H9 (cell line): ENCODE measurements around the gene TSC22D3. TPM values are rescaled to one million over a fixed set of nuclear protein-coding genes. Genes with fewer than 3 reads are reported as not detected.

ENCODE experiments used
- DNase-seq: peaks from one replicate; pipeline ENCODE4 v3.0.0-alpha.2; 2017
- H2AFZ ChIP-seq: one replicate; pipeline ENCODE4 v1.6.1; 2013; ENCODE audit warnings: mild to moderate bottlenecking, low read length, control low read depth, moderate library complexity
- H2AK5ac ChIP-seq: 2 replicates; pipeline ENCODE4 v1.6.1; 2013; ENCODE audit warnings: low read length, control low read depth, mixed read lengths; ENCODE audit not compliant: insufficient read length
- H2BK120ac ChIP-seq: one replicate; pipeline ENCODE4 v1.6.1; 2013; ENCODE audit warnings: low read depth, mild to moderate bottlenecking, low read length, control low read depth, inconsistent platforms; ENCODE audit not compliant: poor library complexity, severe bottlenecking
- H2BK12ac ChIP-seq: 2 replicates; pipeline ENCODE4 v1.6.1; 2013; ENCODE audit warnings: low read length, control low read depth, mixed read lengths, low read depth; ENCODE audit not compliant: insufficient read length
- H2BK15ac ChIP-seq: 2 replicates; pipeline ENCODE4 v1.6.1; 2013; ENCODE audit warnings: low read depth, low read length, control low read depth
- H2BK20ac ChIP-seq: one replicate; pipeline ENCODE4 v1.6.1; 2013; ENCODE audit warnings: low read depth, mild to moderate bottlenecking, low read length, control low read depth, inconsistent platforms; ENCODE audit not compliant: poor library complexity, severe bottlenecking
- H2BK5ac ChIP-seq: 2 replicates; pipeline ENCODE4 v1.6.1; 2013; ENCODE audit warnings: low read length, control low read depth, mixed read lengths; ENCODE audit not compliant: insufficient read length
- H3K14ac ChIP-seq: 2 replicates; pipeline ENCODE4 v1.6.1; 2013; ENCODE audit warnings: low read length, control low read depth; ENCODE audit not compliant: insufficient read depth
- H3K18ac ChIP-seq: 2 replicates; pipeline ENCODE4 v1.6.1; 2013; ENCODE audit warnings: low read depth, mild to moderate bottlenecking, mixed read lengths, low read length, control low read depth; ENCODE audit not compliant: insufficient read length
- H3K23ac ChIP-seq: 2 replicates; pipeline ENCODE4 v1.6.1; 2013; ENCODE audit warnings: low read length, control low read depth, mixed read lengths, low read depth; ENCODE audit not compliant: insufficient read length
- H3K23me2 ChIP-seq: 2 replicates; pipeline ENCODE4 v1.6.1; 2013; ENCODE audit warnings: low read depth, mild to moderate bottlenecking, mixed read lengths, low read length, control low read depth; ENCODE audit not compliant: insufficient read length, poor library complexity, severe bottlenecking
- H3K27ac ChIP-seq: 2 replicates; pipeline ENCODE4 v1.5.1; 2013; ENCODE audit warnings: low read length, control low read depth, mixed read lengths, low read depth; ENCODE audit not compliant: insufficient read length
- H3K27me3 ChIP-seq: 2 replicates; pipeline ENCODE4 v1.6.1; 2013; ENCODE audit warnings: low read length, control low read depth, inconsistent platforms; ENCODE audit not compliant: insufficient read depth
- H3K4ac ChIP-seq: 2 replicates; pipeline ENCODE4 v1.6.1; 2013; ENCODE audit warnings: low read depth, mild to moderate bottlenecking, control low read depth, inconsistent platforms, low read length, moderate library complexity
- H3K4me1 ChIP-seq: 2 replicates; pipeline ENCODE4 v1.6.1; 2013; ENCODE audit warnings: low read length, control low read depth, inconsistent platforms; ENCODE audit not compliant: insufficient read depth
- H3K4me2 ChIP-seq: 2 replicates; pipeline ENCODE4 v1.6.1; 2013; ENCODE audit warnings: low read length, control low read depth, mixed read lengths; ENCODE audit not compliant: insufficient read length, insufficient read depth
- H3K56ac ChIP-seq: 2 replicates; pipeline ENCODE4 v1.6.1; 2013; ENCODE audit warnings: low read depth, mild to moderate bottlenecking, mixed read lengths, low read length, control low read depth; ENCODE audit not compliant: insufficient read length
- H3K79me1 ChIP-seq: 2 replicates; pipeline ENCODE4 v1.6.1; 2013; ENCODE audit warnings: low read depth, mild to moderate bottlenecking, moderate library complexity, low read length, control low read depth, inconsistent platforms; ENCODE audit not compliant: insufficient read depth, poor library complexity, severe bottlenecking
- H3K79me2 ChIP-seq: 2 replicates; pipeline ENCODE4 v1.6.1; 2013; ENCODE audit warnings: low read length, control low read depth, inconsistent platforms; ENCODE audit not compliant: insufficient read depth
- H3K9ac ChIP-seq: 2 replicates; pipeline ENCODE4 v1.6.1; 2013; ENCODE audit warnings: low read length, control low read depth, mixed read lengths; ENCODE audit not compliant: insufficient read length; ENCODE audit errors: extremely low read depth
- H3K9me3 ChIP-seq: one replicate; pipeline ENCODE4 v1.6.1; 2013; ENCODE audit warnings: low read depth, low read length, inconsistent platforms; ENCODE audit not compliant: control insufficient read depth
- H3T11ph ChIP-seq: one replicate; pipeline ENCODE4 v1.6.1; 2013; ENCODE audit warnings: mild to moderate bottlenecking, low read length, control low read depth, inconsistent platforms
- H4K20me1 ChIP-seq: one replicate; pipeline ENCODE4 v1.6.1; 2013; ENCODE audit not compliant: control insufficient read depth, insufficient read length, insufficient read depth
- H4K5ac ChIP-seq: 2 replicates; pipeline ENCODE4 v1.6.1; 2013; ENCODE audit warnings: low read depth, mild to moderate bottlenecking, mixed read lengths, low read length, control low read depth; ENCODE audit not compliant: insufficient read length
- H4K8ac ChIP-seq: replicated peaks from 2 replicates; pipeline ENCODE4 v1.6.1; 2013; ENCODE audit warnings: low read length, control low read depth, mixed read lengths, low read depth; ENCODE audit not compliant: insufficient read length
- H4K91ac ChIP-seq: 2 replicates; pipeline ENCODE4 v1.6.1; 2013; ENCODE audit warnings: low read depth, mild to moderate bottlenecking, moderate library complexity, mixed read lengths, low read length, control low read depth; ENCODE audit not compliant: insufficient read length
- H3K27ac Mint-ChIP-seq, 3 experiments: 2 replicates in 2 of 3; 3 replicates in 1 of 3; pipeline ENCODE4 v1.8.0; 2020 to 2021; ENCODE audit warnings: mixed read lengths in 3 of 3, mild to moderate bottlenecking in 1 of 3, moderate library complexity in 1 of 3
- H3K27me3 Mint-ChIP-seq: 2 replicates; pipeline ENCODE4 v1.8.0; 2021; ENCODE audit warnings: low read depth, mild to moderate bottlenecking, moderate library complexity, mixed read lengths
- H3K36me3 Mint-ChIP-seq, 3 experiments: 2 replicates in 2 of 3; 3 replicates in 1 of 3; pipeline ENCODE4 v1.8.0; 2020 to 2021; ENCODE audit warnings: low read depth in 3 of 3, mixed read lengths in 3 of 3; ENCODE audit not compliant: insufficient read depth in 1 of 3
- H3K4me1 Mint-ChIP-seq, 2 experiments: 2 replicates each; pipeline ENCODE4 v1.8.0; 2020; ENCODE audit warnings: mixed read lengths in 2 of 2
- H3K4me3 Mint-ChIP-seq, 2 experiments: 2 replicates in 1 of 2; 3 replicates in 1 of 2; pipeline ENCODE4 v1.8.0; 2020 to 2021; ENCODE audit warnings: mild to moderate bottlenecking in 2 of 2, mixed read lengths in 2 of 2, moderate library complexity in 1 of 2
- H3K9me3 Mint-ChIP-seq, 2 experiments: 2 replicates in 1 of 2; 3 replicates in 1 of 2; pipeline ENCODE4 v1.8.0; 2020; ENCODE audit warnings: mild to moderate bottlenecking in 2 of 2, mixed read lengths in 2 of 2, moderate library complexity in 1 of 2
- WGBS: extraction: QIAGEN DNeasy Blood & Tissue Kit; methylation state at CpG from one replicate; pipeline ENCODE4 v1.1.7; 2013; ENCODE audit warnings: missing lambda C conversion rate, low lambda C conversion rate, mixed read lengths; ENCODE audit not compliant: insufficient read length; ENCODE audit errors: extremely low coverage; 5-methylcytosine and 5-hydroxymethylcytosine counted together
- total RNA-seq: library from RNA; stranded (reverse); gene quantifications from 2 replicates; pipeline ENCODE4 v1.2.1, GENCODE V29; 2021
- TF ChIP-seq, protein P1 (sequence below): fragments of 200-600 bp; sonication (generic); conservative IDR thresholded peaks from 3 replicates; pipeline ENCODE4 v1.8.0; 2021; ENCODE audit warnings: antibody characterized with exemption, mild to moderate bottlenecking

The TSC22D3 gene
- total RNA-seq, 1 experiment from 2014 or later: 10.5 TPM

- DNase-seq: no peak
- Mint-ChIP-seq H3K36me3 (peaks cover 0 to 17% (median 6%) of the 10 kb centered on the region in 3 experiments; a peak in 4 of 7 replicates), H3K4me1 (peaks cover 4 to 13% of the 10 kb centered on the region in 2 experiments; a peak in 3 of 4 replicates), H3K27ac (no peak overlapping the region), H3K4me3 (no peak overlapping the region), H3K9me3 (peaks cover 0 to 51% of the 10 kb centered on the region in 2 experiments; a peak in 2 of 5 replicates), H3K27me3 (peaks cover 2% of the 10 kb centered on the region)
- no peak overlapping the region for H4K5ac ChIP-seq
- no peaks in the 10 kb centered on the region; the same call in 1 of the 2 replicates for H3K4me1 ChIP-seq
- H3K23ac ChIP-seq: no peak overlapping the region
- no peak overlapping the region for H3K9ac ChIP-seq
- H3K79me2 ChIP-seq: no peaks in the 10 kb centered on the region
- no peaks in the 10 kb centered on the region for H3K9me3 ChIP-seq
- no peak overlapping the region for H3K14ac ChIP-seq
- H4K20me1 ChIP-seq: no peaks in the 10 kb centered on the region
- no peak overlapping the region for H2AK5ac ChIP-seq
- H4K8ac ChIP-seq: no peak overlapping the region
- H3K56ac ChIP-seq: no peak overlapping the region
- no peaks in the 10 kb centered on the region; the same call in none of the 2 replicates for H3K27me3 ChIP-seq
- no peak overlapping the region for H3K4me2 ChIP-seq
- no peak overlapping the region for H2AFZ ChIP-seq
- no peak overlapping the region for H3K4ac ChIP-seq
- no peak overlapping the region for H3K27ac ChIP-seq
- H3K79me1 ChIP-seq: no peaks in the 10 kb centered on the region
- H2BK120ac ChIP-seq: no peak overlapping the region
- no peak overlapping the region for H3K18ac ChIP-seq
- H3K23me2 ChIP-seq: no peaks in the 10 kb centered on the region
- no peak overlapping the region for H2BK5ac ChIP-seq
- H2BK15ac ChIP-seq: no peak overlapping the region
- H3T11ph ChIP-seq: no peak overlapping the region
- H2BK12ac ChIP-seq: no peak overlapping the region
- TF ChIP-seq, protein P1, sequence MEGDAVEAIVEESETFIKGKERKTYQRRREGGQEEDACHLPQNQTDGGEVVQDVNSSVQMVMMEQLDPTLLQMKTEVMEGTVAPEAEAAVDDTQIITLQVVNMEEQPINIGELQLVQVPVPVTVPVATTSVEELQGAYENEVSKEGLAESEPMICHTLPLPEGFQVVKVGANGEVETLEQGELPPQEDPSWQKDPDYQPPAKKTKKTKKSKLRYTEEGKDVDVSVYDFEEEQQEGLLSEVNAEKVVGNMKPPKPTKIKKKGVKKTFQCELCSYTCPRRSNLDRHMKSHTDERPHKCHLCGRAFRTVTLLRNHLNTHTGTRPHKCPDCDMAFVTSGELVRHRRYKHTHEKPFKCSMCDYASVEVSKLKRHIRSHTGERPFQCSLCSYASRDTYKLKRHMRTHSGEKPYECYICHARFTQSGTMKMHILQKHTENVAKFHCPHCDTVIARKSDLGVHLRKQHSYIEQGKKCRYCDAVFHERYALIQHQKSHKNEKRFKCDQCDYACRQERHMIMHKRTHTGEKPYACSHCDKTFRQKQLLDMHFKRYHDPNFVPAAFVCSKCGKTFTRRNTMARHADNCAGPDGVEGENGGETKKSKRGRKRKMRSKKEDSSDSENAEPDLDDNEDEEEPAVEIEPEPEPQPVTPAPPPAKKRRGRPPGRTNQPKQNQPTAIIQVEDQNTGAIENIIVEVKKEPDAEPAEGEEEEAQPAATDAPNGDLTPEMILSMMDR: no peak
- WGBS: no CpG with 5 or more reads among the region's 6 CpGs
- H2BK20ac ChIP-seq: no peak overlapping the region
- H4K91ac ChIP-seq: no peak overlapping the region
These were observed 66.3 kb downstream of the TSC22D3 start for GRCh38 chrX:107709266-107709806.
